ENCODE results near the gene KATNIP.
"Not testable (repeated sequence)": the region's sequence is repeated elsewhere in the genome, so short reads cannot be mapped to it uniquely, and the experiment has no call there.

Gene KATNIP

DNA sequence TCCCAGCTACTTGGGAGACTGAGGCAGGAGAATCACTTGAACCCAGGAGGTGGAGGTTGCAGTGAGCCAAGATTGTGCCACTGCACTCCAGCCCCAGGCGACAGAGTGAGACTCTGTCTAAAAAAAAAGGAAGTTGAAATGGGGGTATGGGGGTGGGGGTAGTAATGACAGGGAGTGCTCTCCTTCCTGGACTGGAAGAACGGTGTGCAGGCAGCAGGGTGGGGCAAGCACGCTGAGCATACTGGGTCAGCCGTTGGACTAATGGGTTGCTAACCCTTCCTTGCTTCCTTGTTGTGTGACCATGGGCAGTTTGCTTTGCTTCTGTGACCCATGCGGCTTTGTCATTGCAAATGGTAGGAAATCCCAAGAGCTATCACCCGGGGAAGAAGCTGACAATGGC, 16.5 kb downstream of the KATNIP start:
- no peak overlapping the region for H3K9ac ChIP-seq (ENCODE audit: low read depth, low read length)
- no peak overlapping the region for H3K27ac ChIP-seq (ENCODE audit: low read length)
- no peaks in the 10 kb centered on the region for H3K27me3 ChIP-seq (ENCODE audit: insufficient read depth, low read length)
- H3K9me3 ChIP-seq (ENCODE audit: insufficient read depth, low read depth, low read length) = no peaks in the 10 kb centered on the region
- no peak overlapping the region for H3K4me3 ChIP-seq (ENCODE audit: low read length)
- H3K36me3 ChIP-seq (ENCODE audit: insufficient read depth, low read depth, low read length) = no peaks in the 10 kb centered on the region; the same call in 1 of the 2 replicates
- no peaks in the 10 kb centered on the region for H3K4me1 ChIP-seq (ENCODE audit: insufficient read depth, low read length)

DNA sequence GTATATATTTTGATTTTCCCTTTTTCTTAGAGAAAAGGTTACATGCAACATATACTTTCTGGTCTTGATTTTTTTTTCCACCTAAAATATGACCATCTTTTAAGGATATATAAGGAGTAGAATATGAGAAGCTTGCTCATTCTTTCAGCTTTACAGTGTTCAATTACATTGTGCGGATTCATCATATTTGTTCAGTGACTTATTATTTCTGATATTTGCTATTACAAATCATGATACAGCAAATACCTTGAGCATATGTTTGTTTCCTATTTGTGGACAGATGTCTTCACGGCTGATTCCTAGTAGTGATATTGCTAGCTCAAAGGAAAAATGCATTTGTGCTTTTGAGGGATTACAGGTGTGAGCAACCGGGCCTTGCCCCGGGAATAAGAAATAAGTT, 18.1 kb downstream of the KATNIP start:
- Histone ChIP-seq H3K36me3 (ENCODE audit: insufficient read depth, low read depth, low read length) (no peaks in the 10 kb centered on the region; the same call in 1 of the 2 replicates), H3K4me1 (ENCODE audit: insufficient read depth, low read length) (no peaks in the 10 kb centered on the region), H3K9me3 (ENCODE audit: insufficient read depth, low read depth, low read length) (no peaks in the 10 kb centered on the region), H3K27me3 (ENCODE audit: insufficient read depth, low read length) (no peaks in the 10 kb centered on the region), H3K9ac (ENCODE audit: low read depth, low read length) (no peak overlapping the region), H3K27ac (ENCODE audit: low read length) (no peak overlapping the region), H3K4me3 (ENCODE audit: low read length) (no peak overlapping the region)

DNA sequence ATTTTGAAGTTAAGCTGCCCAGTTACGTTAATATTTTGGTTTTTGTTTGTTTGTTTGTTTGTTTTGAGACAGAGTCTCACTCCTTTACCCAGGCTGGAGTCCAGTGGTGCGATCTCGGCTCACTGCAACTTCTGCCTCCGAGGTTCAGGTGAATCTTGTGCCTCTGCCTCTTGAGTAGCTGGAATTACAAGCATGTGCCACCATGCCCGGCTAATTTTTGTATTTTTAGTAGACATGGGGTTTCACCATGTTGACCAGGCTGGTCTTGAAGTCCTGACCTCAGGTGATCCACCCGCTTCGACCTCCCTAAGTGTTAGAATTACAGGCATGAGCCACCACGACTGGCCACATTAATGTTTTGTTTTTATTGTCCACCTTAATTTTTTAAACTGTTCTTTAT, 21.0 kb downstream of the KATNIP start:
- not testable (repeated sequence) for H3K9ac ChIP-seq (ENCODE audit: low read depth, low read length); H3K4me3 ChIP-seq (ENCODE audit: low read length); H3K9me3 ChIP-seq (ENCODE audit: insufficient read depth, low read depth, low read length); H3K27me3 ChIP-seq (ENCODE audit: insufficient read depth, low read length); H3K4me1 ChIP-seq (ENCODE audit: insufficient read depth, low read length); H3K36me3 ChIP-seq (ENCODE audit: insufficient read depth, low read depth, low read length); H3K27ac ChIP-seq (ENCODE audit: low read length)

DNA sequence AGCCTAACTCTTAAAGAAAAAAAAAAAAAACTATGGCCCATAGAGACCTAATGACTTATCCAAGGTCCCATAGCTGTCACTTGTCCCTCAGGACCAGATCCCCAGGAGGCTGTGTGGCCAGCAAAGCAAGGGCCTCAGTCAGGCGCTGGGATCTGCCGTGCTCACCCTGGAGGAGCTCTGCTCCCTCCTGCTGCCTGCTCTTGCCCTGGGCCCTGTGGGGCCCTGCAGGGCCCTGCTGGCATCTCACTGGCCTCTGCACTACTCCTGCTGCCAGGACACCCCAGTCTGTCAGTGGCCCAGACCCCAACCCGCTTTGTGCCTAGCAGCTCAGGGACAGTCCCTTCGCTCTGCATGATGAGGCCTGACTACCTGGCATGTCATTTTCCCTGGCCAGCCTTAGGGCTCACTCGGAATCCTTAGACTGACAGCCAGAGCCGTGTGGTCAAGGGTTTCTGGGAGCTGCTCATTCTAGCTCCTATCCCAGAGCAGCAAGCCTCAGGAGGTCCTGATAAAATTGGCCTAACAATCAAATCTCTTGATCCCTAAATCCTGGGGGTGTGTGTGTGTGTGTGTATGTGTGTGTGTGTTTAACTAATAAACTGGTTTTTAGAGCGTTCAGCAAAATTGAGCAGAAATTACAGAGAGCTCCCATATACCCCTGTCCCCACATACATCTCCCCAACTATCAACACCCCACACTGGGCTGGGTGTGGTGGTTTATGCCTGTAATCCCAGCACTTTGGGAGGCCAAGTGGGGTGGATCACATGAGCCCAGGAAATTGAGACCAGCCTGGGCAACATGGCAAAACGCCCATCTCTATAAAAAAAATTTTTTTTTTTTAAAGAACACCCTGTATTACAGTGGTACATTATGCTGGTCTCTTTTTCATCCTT, 21.7 kb downstream of the KATNIP start:
- Histone ChIP-seq H3K36me3 (ENCODE audit: insufficient read depth, low read depth, low read length) (peaks cover 4% of the 10 kb centered on the region; the same call in 1 of the 2 replicates), H3K9me3 (ENCODE audit: insufficient read depth, low read depth, low read length) (no peaks in the 10 kb centered on the region), H3K4me3 (ENCODE audit: low read length) (no peak overlapping the region), H3K27me3 (ENCODE audit: insufficient read depth, low read length) (no peaks in the 10 kb centered on the region), H3K4me1 (ENCODE audit: insufficient read depth, low read length) (no peaks in the 10 kb centered on the region), H3K9ac (ENCODE audit: low read depth, low read length) (no peak overlapping the region), H3K27ac (ENCODE audit: low read length) (no peak overlapping the region)

DNA sequence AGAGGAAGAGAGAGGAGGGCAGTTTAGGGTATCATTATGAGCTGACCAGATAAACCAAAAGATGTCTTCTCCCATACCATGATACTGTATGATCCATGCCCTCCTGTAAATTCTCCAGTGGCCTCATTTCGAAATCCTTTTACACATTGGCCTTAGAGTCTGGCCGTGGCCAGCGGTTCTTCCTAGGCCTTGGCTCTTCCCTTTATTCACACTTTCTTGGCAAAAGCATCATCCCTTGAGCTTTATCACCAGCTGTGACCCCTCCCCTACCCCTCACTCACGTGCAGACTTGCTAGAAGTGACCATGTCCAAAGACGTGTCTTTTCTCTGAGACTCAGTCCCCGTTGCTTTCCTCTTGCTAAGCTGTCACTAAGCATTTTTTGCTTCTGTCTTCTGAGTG, 22.8 kb downstream of the KATNIP start:
- Histone ChIP-seq H3K36me3 (ENCODE audit: insufficient read depth, low read depth, low read length) (0 out of 2 replicates have a peak, but pooled peaks cover 4% of the 10 kb centered on the region), H3K27me3 (ENCODE audit: insufficient read depth, low read length) (no peaks in the 10 kb centered on the region), H3K4me3 (ENCODE audit: low read length) (no peak overlapping the region), H3K9me3 (ENCODE audit: insufficient read depth, low read depth, low read length) (no peaks in the 10 kb centered on the region), H3K9ac (ENCODE audit: low read depth, low read length) (no peak overlapping the region), H3K27ac (ENCODE audit: low read length) (no peak overlapping the region), H3K4me1 (ENCODE audit: insufficient read depth, low read length) (no peaks in the 10 kb centered on the region)

DNA sequence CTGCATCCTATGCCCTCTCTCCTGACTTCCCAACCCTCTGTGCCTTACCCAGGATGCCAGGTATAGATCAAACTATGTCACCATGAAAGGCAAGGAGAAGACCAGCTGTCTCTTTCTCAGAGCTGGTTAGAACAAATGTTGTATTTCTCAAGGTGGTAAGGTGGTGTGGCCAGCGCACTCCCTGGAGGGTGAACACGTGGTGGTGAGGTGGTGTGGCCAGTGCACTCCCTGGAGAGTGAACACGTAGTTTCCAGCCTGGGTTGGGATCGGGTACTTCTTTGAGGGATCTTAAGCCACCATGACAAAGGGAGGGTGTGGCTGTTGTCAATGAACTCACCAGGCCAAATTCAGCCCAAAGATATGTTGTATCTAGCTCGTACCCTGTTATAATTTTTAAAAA, 26.8 kb downstream of the KATNIP start:
- Histone ChIP-seq H3K4me3 (ENCODE audit: low read length) (no peak overlapping the region), H3K9ac (ENCODE audit: low read depth, low read length) (no peak overlapping the region), H3K9me3 (ENCODE audit: insufficient read depth, low read depth, low read length) (no peaks in the 10 kb centered on the region), H3K27me3 (ENCODE audit: insufficient read depth, low read length) (no peaks in the 10 kb centered on the region), H3K36me3 (ENCODE audit: insufficient read depth, low read depth, low read length) (0 out of 2 replicates have a peak, but pooled peaks cover 4% of the 10 kb centered on the region), H3K4me1 (ENCODE audit: insufficient read depth, low read length) (no peaks in the 10 kb centered on the region), H3K27ac (ENCODE audit: low read length) (no peak overlapping the region)

DNA sequence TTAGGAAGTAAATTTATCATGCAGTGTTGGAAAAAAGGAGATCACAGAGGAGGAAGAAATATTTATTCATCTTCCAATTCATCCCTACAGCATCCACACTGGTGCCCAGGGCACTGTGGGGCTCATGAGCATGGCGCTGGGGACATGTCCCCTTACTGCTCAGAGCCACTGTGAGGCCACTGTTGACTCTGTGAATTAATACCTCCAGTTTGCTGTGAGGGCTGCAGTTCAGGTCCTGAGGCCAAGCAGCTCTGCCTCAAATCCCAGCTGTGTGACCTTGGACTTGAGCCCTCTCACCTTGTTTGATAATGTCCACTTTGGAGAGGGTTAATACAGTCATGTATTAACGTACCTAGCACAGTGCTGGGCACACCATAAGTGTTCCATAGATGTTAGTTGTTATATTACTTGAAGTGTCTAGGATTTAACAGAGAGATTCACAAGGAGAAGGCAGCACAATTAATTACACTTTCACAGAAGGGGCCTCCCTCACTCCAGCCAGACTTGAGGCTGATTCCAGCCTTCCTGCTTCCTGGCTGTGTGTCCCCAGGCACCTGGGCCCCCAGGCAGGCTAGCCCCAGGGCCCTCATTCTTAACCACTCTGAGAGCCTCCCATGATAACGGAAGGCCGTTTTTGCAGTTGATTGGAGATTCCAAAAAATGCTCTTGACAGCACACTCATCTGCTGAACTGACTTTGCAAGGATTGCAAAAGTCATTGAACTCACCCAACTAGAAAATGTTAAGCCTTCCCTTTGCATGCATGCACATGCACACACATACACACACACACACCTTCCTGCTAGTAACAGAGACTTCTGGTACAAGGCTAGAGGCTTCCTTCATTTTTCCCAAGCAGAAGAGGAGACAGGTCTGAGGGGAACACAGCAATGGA, 29.4 kb downstream of the KATNIP start:
- Histone ChIP-seq H3K9ac (ENCODE audit: low read depth, low read length) (no peak overlapping the region), H3K4me3 (ENCODE audit: low read length) (no peak overlapping the region), H3K4me1 (ENCODE audit: insufficient read depth, low read length) (0 out of 2 replicates have a peak, but pooled peaks cover 3% of the 10 kb centered on the region), H3K9me3 (ENCODE audit: insufficient read depth, low read depth, low read length) (no peaks in the 10 kb centered on the region), H3K36me3 (ENCODE audit: insufficient read depth, low read depth, low read length) (no peaks in the 10 kb centered on the region), H3K27me3 (ENCODE audit: insufficient read depth, low read length) (no peaks in the 10 kb centered on the region), H3K27ac (ENCODE audit: low read length) (no peak overlapping the region)

DNA sequence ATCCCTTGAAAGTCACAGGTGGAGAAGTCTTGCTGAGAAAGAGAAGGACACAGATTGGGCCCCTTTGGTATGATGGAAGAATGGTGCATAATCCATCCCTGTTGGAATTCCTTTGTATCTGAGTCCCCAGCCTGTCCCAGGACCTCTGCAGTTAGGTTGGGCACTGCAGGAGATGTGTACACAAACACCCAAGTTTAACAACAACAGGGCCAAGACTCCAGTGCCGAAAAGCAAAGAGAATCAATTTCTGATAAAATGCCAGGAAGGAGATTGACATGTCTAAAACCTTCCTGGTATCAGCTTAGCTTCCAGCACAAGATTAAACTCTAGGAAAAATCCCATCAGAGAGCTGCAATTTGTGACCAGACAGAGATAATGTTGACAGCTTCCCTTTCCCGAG, 32.9 kb downstream of the KATNIP start:
- H3K27ac ChIP-seq (ENCODE audit: low read length) = no peak overlapping the region
- H3K4me3 ChIP-seq (ENCODE audit: low read length) = no peak overlapping the region
- 0 out of 2 replicates have a peak, but pooled peaks cover 3% of the 10 kb centered on the region for H3K4me1 ChIP-seq (ENCODE audit: insufficient read depth, low read length)
- H3K9me3 ChIP-seq (ENCODE audit: insufficient read depth, low read depth, low read length) = no peaks in the 10 kb centered on the region
- H3K9ac ChIP-seq (ENCODE audit: low read depth, low read length) = no peak overlapping the region
- H3K36me3 ChIP-seq (ENCODE audit: insufficient read depth, low read depth, low read length) = no peaks in the 10 kb centered on the region
- no peaks in the 10 kb centered on the region for H3K27me3 ChIP-seq (ENCODE audit: insufficient read depth, low read length)

DNA sequence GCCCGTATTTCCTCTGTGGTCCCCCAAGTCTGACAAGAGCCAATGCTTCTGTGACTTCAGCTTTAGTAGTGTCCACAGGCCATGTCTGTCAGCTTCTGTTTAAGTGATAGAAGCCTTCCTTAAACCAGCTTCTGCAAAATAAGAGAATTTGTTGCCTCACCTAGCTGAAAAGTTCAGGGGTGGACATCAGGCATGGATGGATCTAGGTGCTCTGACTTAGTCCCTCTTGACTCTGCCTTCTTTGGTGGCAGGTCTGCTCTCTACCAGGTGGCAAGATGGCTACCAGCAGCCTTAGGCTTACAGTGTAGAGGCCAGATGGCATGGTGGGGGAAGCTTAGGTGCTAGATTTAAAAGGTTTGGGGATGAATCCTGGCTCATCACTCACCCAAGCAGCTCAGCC, 33.7 kb downstream of the KATNIP start:
- Histone ChIP-seq H3K27ac (ENCODE audit: low read length) (no peak overlapping the region), H3K36me3 (ENCODE audit: insufficient read depth, low read depth, low read length) (no peaks in the 10 kb centered on the region)

DNA sequence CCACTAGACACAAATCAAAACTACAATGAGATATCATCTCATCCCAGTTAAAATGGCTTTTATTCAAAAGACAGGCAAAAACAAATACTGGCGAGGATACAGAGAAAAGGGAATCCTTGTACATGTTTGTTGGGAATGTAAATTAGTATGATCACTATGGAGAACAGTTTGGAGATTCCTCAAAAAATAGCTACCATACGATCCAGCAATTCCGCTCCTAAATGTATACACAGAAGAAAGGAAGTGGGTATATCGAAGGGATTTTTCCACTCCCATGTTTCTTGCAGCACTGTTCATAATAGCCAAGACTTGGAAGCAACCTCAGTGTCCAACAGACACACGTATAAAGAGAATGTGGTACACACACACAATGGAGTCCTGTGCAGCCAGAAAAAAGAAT, 35.3 kb downstream of the KATNIP start:
- Histone ChIP-seq H3K4me3 (ENCODE audit: low read length) (no peak overlapping the region), H3K4me1 (ENCODE audit: insufficient read depth, low read length) (0 out of 2 replicates have a peak, but pooled peaks cover 3% of the 10 kb centered on the region), H3K36me3 (ENCODE audit: insufficient read depth, low read depth, low read length) (no peaks in the 10 kb centered on the region), H3K27ac (ENCODE audit: low read length) (no peak overlapping the region), H3K9me3 (ENCODE audit: insufficient read depth, low read depth, low read length) (no peaks in the 10 kb centered on the region), H3K9ac (ENCODE audit: low read depth, low read length) (no peak overlapping the region), H3K27me3 (ENCODE audit: insufficient read depth, low read length) (no peaks in the 10 kb centered on the region)

More for the DNA sequence above, 33.7 kb downstream of the KATNIP start:
- Histone ChIP-seq H3K4me3 (ENCODE audit: low read length) (no peak overlapping the region), H3K9ac (ENCODE audit: low read depth, low read length) (no peak overlapping the region), H3K4me1 (ENCODE audit: insufficient read depth, low read length) (0 out of 2 replicates have a peak, but pooled peaks cover 3% of the 10 kb centered on the region), H3K27me3 (ENCODE audit: insufficient read depth, low read length) (no peaks in the 10 kb centered on the region), H3K9me3 (ENCODE audit: insufficient read depth, low read depth, low read length) (no peaks in the 10 kb centered on the region)

DNA sequence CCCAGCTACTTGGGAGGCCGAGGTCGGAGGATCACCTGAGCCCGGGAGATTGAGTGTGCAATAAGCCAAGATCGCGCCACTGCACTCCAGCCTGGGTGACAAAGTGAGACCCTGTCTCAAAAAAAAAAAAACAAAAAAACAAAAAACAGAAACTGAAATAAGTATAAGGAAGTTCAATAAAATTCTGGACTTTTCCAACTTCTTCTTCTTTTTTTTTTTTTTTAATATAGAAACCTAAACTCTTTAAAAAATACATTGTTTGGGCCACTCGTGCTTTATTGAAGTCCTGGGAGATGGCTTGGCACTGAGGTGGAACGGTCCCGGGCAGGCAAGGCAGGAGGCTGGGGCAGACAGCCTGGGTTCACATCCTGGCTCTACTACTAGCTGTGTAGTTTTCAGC, 36.8 kb downstream of the KATNIP start:
- no peaks in the 10 kb centered on the region for H3K36me3 ChIP-seq (ENCODE audit: insufficient read depth, low read depth, low read length)
- H3K27me3 ChIP-seq (ENCODE audit: insufficient read depth, low read length) = no peaks in the 10 kb centered on the region
- no peaks in the 10 kb centered on the region for H3K9me3 ChIP-seq (ENCODE audit: insufficient read depth, low read depth, low read length)
- no peak overlapping the region for H3K9ac ChIP-seq (ENCODE audit: low read depth, low read length)
- 0 out of 2 replicates have a peak, but pooled peaks cover 3% of the 10 kb centered on the region for H3K4me1 ChIP-seq (ENCODE audit: insufficient read depth, low read length)
- H3K4me3 ChIP-seq (ENCODE audit: low read length) = no peak overlapping the region
- no peak overlapping the region for H3K27ac ChIP-seq (ENCODE audit: low read length)
